ENCODE results near the gene LRRC52.
A peak's percentile ranks its signal among the peaks of the same experiment; 100 is the strongest.

Gene LRRC52

GRCh38 chr1:165592945-165593823, 49.4 kb downstream of the LRRC52 start:
- Histone ChIP-seq H4K20me1 (ENCODE audit: insufficient read depth, low read length, poor library complexity, severe bottlenecking) (no peaks in the 10 kb centered on the region), H3K9me2 (replicated peaks; ENCODE audit: low read depth, low read length) (no peaks in the 10 kb centered on the region), H3K79me2 (ENCODE audit: insufficient read depth, low read length) (no peaks in the 10 kb centered on the region), H3K4me3 (ENCODE audit: low read length, poor library complexity, severe bottlenecking) (no peak overlapping the region), H3K4me1 (ENCODE audit: insufficient read depth, low read length, poor library complexity, severe bottlenecking) (peaks cover 6% of the 10 kb centered on the region), H3F3A (ENCODE audit: low read depth) (no peaks in the 10 kb centered on the region), H2AFZ (ENCODE audit: low read length) (no peak overlapping the region), H3K9me3 (ENCODE audit: insufficient read depth, low read depth, low read length) (no peaks in the 10 kb centered on the region), H3K9ac (ENCODE audit: low read depth, low read length, poor library complexity, severe bottlenecking) (no peak overlapping the region), H3K4me2 (ENCODE audit: low read depth, low read length, poor library complexity, severe bottlenecking) (peak overlapping the region; percentile 38), H3K36me3 (ENCODE audit: insufficient read depth, low read length) (no peaks in the 10 kb centered on the region), H3K27me3 (ENCODE audit: insufficient read depth, low read length, poor library complexity, severe bottlenecking) (peaks cover 33% of the 10 kb centered on the region)
- TF ChIP-seq CTCF (conservative IDR thresholded peaks at IDR 0.05; ENCODE audit: low read length) = peak; percentile 97
- TF ChIP-seq EZH2phosphoT487 (IDR thresholded peaks at IDR 0.05; ENCODE audit: borderline replicate concordance) = no peak

- no peak overlapping the region for H3K4me2 ChIP-seq (ENCODE audit: low read depth, low read length, poor library complexity, severe bottlenecking)
- TF ChIP-seq EZH2phosphoT487 (IDR thresholded peaks at IDR 0.05; ENCODE audit: borderline replicate concordance) = no peak
- no peak for TF ChIP-seq CTCF (conservative IDR thresholded peaks at IDR 0.05; ENCODE audit: low read length)
- peaks cover 14% of the 10 kb centered on the region for H3K4me1 ChIP-seq (ENCODE audit: insufficient read depth, low read length, poor library complexity, severe bottlenecking)
- H3K4me3 ChIP-seq (ENCODE audit: low read length, poor library complexity, severe bottlenecking) = no peak overlapping the region
- no peaks in the 10 kb centered on the region for H4K20me1 ChIP-seq (ENCODE audit: insufficient read depth, low read length, poor library complexity, severe bottlenecking)
- H3K9ac ChIP-seq (ENCODE audit: low read depth, low read length, poor library complexity, severe bottlenecking) = no peak overlapping the region
- H3K9me3 ChIP-seq (ENCODE audit: insufficient read depth, low read depth, low read length) = no peaks in the 10 kb centered on the region
- no peaks in the 10 kb centered on the region for H3K79me2 ChIP-seq (ENCODE audit: insufficient read depth, low read length)
- H3F3A ChIP-seq (ENCODE audit: low read depth) = no peaks in the 10 kb centered on the region
- H3K36me3 ChIP-seq (ENCODE audit: insufficient read depth, low read length) = no peaks in the 10 kb centered on the region
- no peak overlapping the region for H2AFZ ChIP-seq (ENCODE audit: low read length)
- H3K27me3 ChIP-seq (ENCODE audit: insufficient read depth, low read length, poor library complexity, severe bottlenecking) = peaks cover 17% of the 10 kb centered on the region
- no peaks in the 10 kb centered on the region for H3K9me2 ChIP-seq (replicated peaks; ENCODE audit: low read depth, low read length)
These were observed 51.6 kb downstream of the LRRC52 start for GRCh38 chr1:165595246-165595938.

- Histone ChIP-seq H3K79me2 (ENCODE audit: insufficient read depth, low read length) (no peaks in the 10 kb centered on the region), H3K4me1 (ENCODE audit: insufficient read depth, low read length, poor library complexity, severe bottlenecking) (peaks cover 25% of the 10 kb centered on the region), H3K4me3 (ENCODE audit: low read length, poor library complexity, severe bottlenecking) (peak overlapping the region; percentile 91), H3K9me3 (ENCODE audit: insufficient read depth, low read depth, low read length) (no peaks in the 10 kb centered on the region), H3K27me3 (ENCODE audit: insufficient read depth, low read length, poor library complexity, severe bottlenecking) (peaks cover 12% of the 10 kb centered on the region), H4K20me1 (ENCODE audit: insufficient read depth, low read length, poor library complexity, severe bottlenecking) (no peaks in the 10 kb centered on the region), H3F3A (ENCODE audit: low read depth) (no peaks in the 10 kb centered on the region), H3K9ac (ENCODE audit: low read depth, low read length, poor library complexity, severe bottlenecking) (peak overlapping the region; percentile 79), H3K36me3 (ENCODE audit: insufficient read depth, low read length) (no peaks in the 10 kb centered on the region), H3K4me2 (ENCODE audit: low read depth, low read length, poor library complexity, severe bottlenecking) (peak overlapping the region; percentile 95), H3K9me2 (replicated peaks; ENCODE audit: low read depth, low read length) (no peaks in the 10 kb centered on the region), H2AFZ (ENCODE audit: low read length) (peak overlapping the region; percentile 99)
- no peak for TF ChIP-seq CTCF (conservative IDR thresholded peaks at IDR 0.05; ENCODE audit: low read length)
- no peak for TF ChIP-seq EZH2phosphoT487 (IDR thresholded peaks at IDR 0.05; ENCODE audit: borderline replicate concordance)
These were observed 54.3 kb downstream of the LRRC52 start for GRCh38 chr1:165597883-165598675.
